ENCODE measurements around the gene MLANA.

- TF ChIP-seq POLR2A (IDR thresholded peaks at IDR 0.05): no peak
- TF ChIP-seq CTCF (IDR thresholded peaks at IDR 0.05): no peak
Measured at GRCh38 chr9:5899292-5899691, 8.6 kb downstream of the MLANA start.

Data from ovary (tissue), 3 donors.